GM12878 (cell line): ENCODE measurements around the gene PXT1. TPM values are rescaled to one million over a fixed set of nuclear protein-coding genes. Genes with fewer than 3 reads are reported as not detected.

ENCODE experiments used
- CBX5 ChIP-seq: sonication (generic); IDR thresholded peaks from 2 replicates; pipeline ENCODE4 v1.6.1; 2016; ENCODE audit warnings: low read depth, moderate library complexity, mild to moderate bottlenecking, inconsistent platforms
- CHD4 ChIP-seq: fragments of 200-600 bp; sonication (generic); IDR thresholded peaks from 2 replicates; pipeline ENCODE4 v1.6.1; 2016; ENCODE audit warnings: mild to moderate bottlenecking
- CREB1 ChIP-seq: IDR thresholded peaks from 2 replicates; pipeline ENCODE4 v1.6.1; 2012; ENCODE audit warnings: low read depth, mild to moderate bottlenecking, inconsistent platforms
- EGR1 ChIP-seq, 2 experiments: IDR thresholded peaks; 1 replicate in 1 of 2; 2 replicates in 1 of 2; pipeline ENCODE4 v1.6.1; 2011 to 2012; ENCODE audit warnings: low read depth in 2 of 2, low read length in 2 of 2, borderline replicate concordance in 1 of 2, mild to moderate bottlenecking in 1 of 2, moderate library complexity in 1 of 2
- ELK1 ChIP-seq: IDR thresholded peaks from 2 replicates; pipeline ENCODE4 v1.6.1; 2012; ENCODE audit warnings: low read depth, low read length, improper control_type of control experiment
- HDAC2 ChIP-seq: fragments of 200-600 bp; sonication (generic); IDR thresholded peaks from 2 replicates; pipeline ENCODE4 v1.6.1; 2017
- HDAC6 ChIP-seq: fragments of 200-600 bp; sonication (generic); IDR thresholded peaks from one replicate; pipeline ENCODE4 v1.8.0; 2017; ENCODE audit warnings: antibody characterized with exemption; ENCODE audit not compliant: unreplicated experiment
- MAX ChIP-seq: IDR thresholded peaks from 2 replicates; pipeline ENCODE4 v1.6.1; 2012; ENCODE audit warnings: low read depth, low read length, improper control_type of control experiment
- MLLT1 ChIP-seq: fragments of 450-650 bp; IDR thresholded peaks from 2 replicates; pipeline ENCODE4 v1.6.1; 2016; ENCODE audit warnings: mild to moderate bottlenecking
- MYB ChIP-seq: fragments of 150-350 bp; IDR thresholded peaks from 2 replicates; pipeline ENCODE4 v1.6.1; 2014; ENCODE audit warnings: mild to moderate bottlenecking, low read depth, low read length, borderline replicate concordance
- NBN ChIP-seq: fragments of 450-650 bp; IDR thresholded peaks from 2 replicates; pipeline ENCODE4 v1.6.1; 2016
- NFYB ChIP-seq: IDR thresholded peaks from 2 replicates; pipeline ENCODE4 v1.6.1; 2011; ENCODE audit warnings: low read depth, mild to moderate bottlenecking, low read length, improper control_type of control experiment, moderate library complexity; ENCODE audit not compliant: insufficient read depth
- NR2F1 ChIP-seq: fragments of 450-650 bp; conservative IDR thresholded peaks from 2 replicates; pipeline ENCODE4 v1.6.1; 2017; ENCODE audit warnings: mild to moderate bottlenecking
- RAD51 ChIP-seq: fragments of 450-650 bp; IDR thresholded peaks from 2 replicates; pipeline ENCODE4 v1.6.1; 2016; ENCODE audit warnings: moderate library complexity, mild to moderate bottlenecking, inconsistent platforms
- RFX5 ChIP-seq: IDR thresholded peaks from 2 replicates; pipeline ENCODE4 v1.6.1; 2011; ENCODE audit warnings: low read depth, low read length, improper control_type of control experiment
- SIN3A ChIP-seq: IDR thresholded peaks from 2 replicates; pipeline ENCODE4 v1.6.1; 2012; ENCODE audit warnings: low read depth, low read length, improper control_type of control experiment
- SREBF1 ChIP-seq: IDR thresholded peaks from 2 replicates; pipeline ENCODE4 v1.6.1; 2012; ENCODE audit warnings: mild to moderate bottlenecking, low read length
- SRF ChIP-seq, 2 experiments: IDR thresholded peaks; 2 replicates each; pipeline ENCODE4 v1.6.1; 2011; ENCODE audit warnings: low read depth in 2 of 2, low read length in 2 of 2, mild to moderate bottlenecking in 1 of 2, moderate library complexity in 1 of 2
- SUPT20H ChIP-seq: IDR thresholded peaks from 2 replicates; pipeline ENCODE4 v1.6.1; 2011; ENCODE audit warnings: low read depth, mild to moderate bottlenecking, low read length, moderate library complexity, borderline replicate concordance; ENCODE audit not compliant: control insufficient read depth
- TBL1XR1 ChIP-seq: IDR thresholded peaks from 2 replicates; pipeline ENCODE4 v1.6.1; 2012; ENCODE audit warnings: low read depth, low read length, improper control_type of control experiment
- YBX1 ChIP-seq: fragments of 450-650 bp; IDR thresholded peaks from 2 replicates; pipeline ENCODE4 v1.6.1; 2016; ENCODE audit warnings: antibody characterized with exemption
- ZZZ3 ChIP-seq: IDR thresholded peaks from 2 replicates; pipeline ENCODE4 v1.6.1; 2011; ENCODE audit warnings: low read depth; ENCODE audit not compliant: control insufficient read depth, insufficient read length
- polyA plus RNA-seq, 11 experiments: library from polyadenylated mRNA; depleted of rRNA in 4 of 11; unstranded in 6 of 11; stranded (reverse) in 5 of 11; fragments of >200 nt; fragmentation: Nextera tagmentation in 4 of 11; fragmentation: Illumina TruSeq in 1 of 11; extraction: Ambion mirVana in 4 of 11; extraction: Trizol in 1 of 11; gene quantifications; 1 replicate in 1 of 11; 2 replicates in 10 of 11; pipeline versions ENCODE4 v1.2.1 to v1.2.3, GENCODE V29; 2011 to 2016; ENCODE audit warnings: inconsistent platforms in 2 of 11, missing spikeins in 2 of 11, low read depth in 1 of 11
- total RNA-seq, 4 experiments: library from RNA; depleted of rRNA in 3 of 4; stranded (reverse); fragments of >200 nt in 3 of 4; fragmentation: Illumina TruSeq in 1 of 4; extraction: Trizol in 1 of 4; gene quantifications; 2 replicates each; pipeline versions ENCODE4 v1.2.1 to v1.2.3, GENCODE V29; 2013 to 2021
- TF ChIP-seq, protein P1 (sequence below): IDR thresholded peaks from 2 replicates; pipeline ENCODE4 v1.6.1; 2012; ENCODE audit warnings: low read length, inconsistent platforms
- TF ChIP-seq, protein P2 (sequence below): fragments of 450-650 bp; IDR thresholded peaks from 2 replicates; pipeline ENCODE4 v1.6.1; 2017; ENCODE audit warnings: borderline replicate concordance

Gene PXT1
- total and polyA plus RNA-seq, 10 of the 15 experiments (the other 5 are each of a cell fraction or from before 2014, with no cell fraction given): 0.27 to 2.9 (median 0.50) TPM

- TF ChIP-seq EGR1 (IDR thresholded peaks at IDR 0.05; ENCODE audit: borderline replicate concordance in 1 of 2, low read depth in 2 of 2, low read length in 2 of 2) (0 out of 3 replicates have a peak, but pooled peaks of 1 of the 2 experiments have one; percentile 61), ZZZ3 (no peak), NBN (no peak; the same call in 1 of the 2 replicates), CBX5 (no peak), SIN3A (no peak), SUPT20H (no peak), RFX5 (0 out of 2 replicates have a peak, but pooled peaks have one; percentile 43), MAX (peak; percentile 58; the same call in 1 of the 2 replicates), NR2F1 (peak; percentile 100), NFYB (peak; percentile 62), TBL1XR1 (peak; percentile 95), CREB1 (no peak), RAD51 (peak; percentile 97), ELK1 (no peak), HDAC2 (no peak), SREBF1 (no peak), MLLT1 (peak; percentile 11; the same call in 1 of the 2 replicates), CHD4 (no peak), MYB (peak; percentile 26; the same call in 1 of the 2 replicates), YBX1 (no peak), HDAC6 (no peak), SRF (IDR thresholded peaks at IDR 0.05; ENCODE audit: low read depth in 2 of 2, low read length in 2 of 2) (no peak)
- TF ChIP-seq, protein P1, sequence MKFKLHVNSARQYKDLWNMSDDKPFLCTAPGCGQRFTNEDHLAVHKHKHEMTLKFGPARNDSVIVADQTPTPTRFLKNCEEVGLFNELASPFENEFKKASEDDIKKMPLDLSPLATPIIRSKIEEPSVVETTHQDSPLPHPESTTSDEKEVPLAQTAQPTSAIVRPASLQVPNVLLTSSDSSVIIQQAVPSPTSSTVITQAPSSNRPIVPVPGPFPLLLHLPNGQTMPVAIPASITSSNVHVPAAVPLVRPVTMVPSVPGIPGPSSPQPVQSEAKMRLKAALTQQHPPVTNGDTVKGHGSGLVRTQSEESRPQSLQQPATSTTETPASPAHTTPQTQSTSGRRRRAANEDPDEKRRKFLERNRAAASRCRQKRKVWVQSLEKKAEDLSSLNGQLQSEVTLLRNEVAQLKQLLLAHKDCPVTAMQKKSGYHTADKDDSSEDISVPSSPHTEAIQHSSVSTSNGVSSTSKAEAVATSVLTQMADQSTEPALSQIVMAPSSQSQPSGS: no peak
- TF ChIP-seq, protein P2, sequence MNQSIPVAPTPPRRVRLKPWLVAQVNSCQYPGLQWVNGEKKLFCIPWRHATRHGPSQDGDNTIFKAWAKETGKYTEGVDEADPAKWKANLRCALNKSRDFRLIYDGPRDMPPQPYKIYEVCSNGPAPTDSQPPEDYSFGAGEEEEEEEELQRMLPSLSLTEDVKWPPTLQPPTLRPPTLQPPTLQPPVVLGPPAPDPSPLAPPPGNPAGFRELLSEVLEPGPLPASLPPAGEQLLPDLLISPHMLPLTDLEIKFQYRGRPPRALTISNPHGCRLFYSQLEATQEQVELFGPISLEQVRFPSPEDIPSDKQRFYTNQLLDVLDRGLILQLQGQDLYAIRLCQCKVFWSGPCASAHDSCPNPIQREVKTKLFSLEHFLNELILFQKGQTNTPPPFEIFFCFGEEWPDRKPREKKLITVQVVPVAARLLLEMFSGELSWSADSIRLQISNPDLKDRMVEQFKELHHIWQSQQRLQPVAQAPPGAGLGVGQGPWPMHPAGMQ: no peak
These were observed 84.3 kb downstream of the PXT1 start (continued) for GRCh38 chr6:36358226-36358915.
